Neural progenitor cell (in vitro differentiated cells): ENCODE measurements around the gene SRR. TPM values are rescaled to one million over a fixed set of nuclear protein-coding genes. Genes with fewer than 3 reads are reported as not detected.

Experiments
- DNase-seq: peaks from one replicate; pipeline ENCODE4 v3.0.0-alpha.2; 2016; ENCODE audit warnings: low spot score
- H2AFZ ChIP-seq: fragments of 200-600 bp; sonication (generic); replicated peaks from 2 replicates; pipeline ENCODE4 v1.6.1; 2016; ENCODE audit warnings: antibody characterized with exemption
- H3F3A ChIP-seq: fragments of 200-600 bp; sonication (generic); 2 replicates; pipeline ENCODE4 v1.6.1; 2016; ENCODE audit warnings: antibody characterized with exemption, low read depth
- H3K27ac ChIP-seq: fragments of 200-600 bp; sonication (generic); 2 replicates; pipeline ENCODE4 v1.5.1; 2016; ENCODE audit warnings: mild to moderate bottlenecking
- H3K27me3 ChIP-seq: fragments of 200-600 bp; sonication (generic); 2 replicates; pipeline ENCODE4 v1.6.1; 2016; ENCODE audit warnings: mild to moderate bottlenecking, moderate library complexity
- H3K36me3 ChIP-seq: fragments of 200-600 bp; sonication (generic); 2 replicates; pipeline ENCODE4 v1.5.1; 2016
- H3K4me1 ChIP-seq: fragments of 200-600 bp; sonication (generic); 2 replicates; pipeline ENCODE4 v1.6.1; 2016; ENCODE audit warnings: mixed run types
- H3K4me2 ChIP-seq: fragments of 200-600 bp; sonication (generic); 2 replicates; pipeline ENCODE4 v1.6.1; 2016
- H3K4me3 ChIP-seq: fragments of 200-600 bp; sonication (generic); 2 replicates; pipeline ENCODE4 v1.5.1; 2016
- H3K79me2 ChIP-seq: fragments of 200-600 bp; sonication (generic); 2 replicates; pipeline ENCODE4 v1.6.1; 2016; ENCODE audit warnings: low read depth
- H3K9ac ChIP-seq: fragments of 200-600 bp; sonication (generic); 2 replicates; pipeline ENCODE4 v1.6.1; 2016
- H3K9me3 ChIP-seq: fragments of 200-600 bp; sonication (generic); 2 replicates; pipeline ENCODE4 v1.5.1; 2016; ENCODE audit warnings: low read depth
- H4K20me1 ChIP-seq: fragments of 200-600 bp; sonication (generic); 2 replicates; pipeline ENCODE4 v1.6.1; 2016; ENCODE audit warnings: low read depth
- H3K27ac Mint-ChIP-seq: 3 replicates; pipeline ENCODE4 v1.8.0; 2021; ENCODE audit warnings: mixed read lengths
- H3K27me3 Mint-ChIP-seq: 2 replicates; pipeline ENCODE4 v1.8.0; 2022; ENCODE audit warnings: low read depth, mild to moderate bottlenecking, inconsistent platforms, moderate library complexity, mixed read lengths; ENCODE audit not compliant: insufficient read depth
- H3K36me3 Mint-ChIP-seq: 3 replicates; pipeline ENCODE4 v1.8.0; 2021; ENCODE audit warnings: mixed read lengths
- H3K4me1 Mint-ChIP-seq: 3 replicates; pipeline ENCODE4 v1.8.0; 2021; ENCODE audit warnings: mixed read lengths
- H3K4me3 Mint-ChIP-seq: 3 replicates; pipeline ENCODE4 v1.8.0; 2021; ENCODE audit warnings: mild to moderate bottlenecking, moderate library complexity, mixed read lengths
- H3K9me3 Mint-ChIP-seq: 3 replicates; pipeline ENCODE4 v1.8.0; 2020; ENCODE audit warnings: mixed read lengths
- CTCF ChIP-seq: fragments of 200-600 bp; sonication (generic); IDR thresholded peaks from 2 replicates; pipeline ENCODE4 v1.5.1; 2017; ENCODE audit warnings: antibody characterized with exemption, mild to moderate bottlenecking
- EZH2 ChIP-seq: fragments of 200-600 bp; sonication (generic); IDR thresholded peaks from 2 replicates; pipeline ENCODE4 v1.6.1; 2017; ENCODE audit warnings: antibody characterized with exemption, mild to moderate bottlenecking, moderate library complexity
- EZH2phosphoT487 ChIP-seq: fragments of 200-600 bp; sonication (generic); IDR thresholded peaks from 2 replicates; pipeline ENCODE4 v1.6.1; 2017; ENCODE audit warnings: antibody characterized with exemption
- total RNA-seq: library from RNA; depleted of rRNA; stranded (reverse); fragments of >200 nt; gene quantifications from 2 replicates; pipeline ENCODE4 v1.2.3, GENCODE V29; 2015; ENCODE audit warnings: low replicate concordance

Gene SRR
- total RNA-seq, 1 donor from 2014 or later: 40.9 TPM

GRCh38 chr17:2357931-2358434, 54.2 kb downstream of the SRR start:
- TF ChIP-seq EZH2phosphoT487: no peak
- TF ChIP-seq CTCF: no peak
- no peak for TF ChIP-seq EZH2
- Mint-ChIP-seq H3K27me3 (no peaks in the 10 kb centered on the region), H3K9me3 (no peaks in the 10 kb centered on the region), H3K4me3 (no peak overlapping the region), H3K36me3 (peaks cover 5% of the 10 kb centered on the region), H3K4me1 (peaks cover 14% of the 10 kb centered on the region), H3K27ac (no peak overlapping the region)
- Histone ChIP-seq H3K4me1 (no peaks in the 10 kb centered on the region), H3K4me2 (no peak overlapping the region), H2AFZ (no peak overlapping the region), H3K27ac (no peak overlapping the region), H4K20me1 (no peaks in the 10 kb centered on the region), H3K9me3 (no peaks in the 10 kb centered on the region), H3K36me3 (no peaks in the 10 kb centered on the region), H3K79me2 (no peaks in the 10 kb centered on the region), H3K9ac (no peak overlapping the region), H3K4me3 (no peak overlapping the region), H3K27me3 (no peaks in the 10 kb centered on the region), H3F3A (peaks cover 7% of the 10 kb centered on the region)
- DNase-seq: no peak

- Histone ChIP-seq H3K9ac (no peak overlapping the region), H3K27ac (no peak overlapping the region), H4K20me1 (no peaks in the 10 kb centered on the region), H3K9me3 (no peaks in the 10 kb centered on the region), H3K27me3 (no peaks in the 10 kb centered on the region), H3K4me2 (no peak overlapping the region), H3K36me3 (no peaks in the 10 kb centered on the region), H3K4me1 (no peaks in the 10 kb centered on the region), H2AFZ (no peak overlapping the region), H3K4me3 (no peak overlapping the region), H3F3A (no peaks in the 10 kb centered on the region), H3K79me2 (no peaks in the 10 kb centered on the region)
- TF ChIP-seq EZH2 (no peak), CTCF (no peak), EZH2phosphoT487 (no peak)
- Mint-ChIP-seq H3K27me3 (no peaks in the 10 kb centered on the region), H3K4me3 (peak overlapping the region; percentile 9), H3K4me1 (peaks cover 12% of the 10 kb centered on the region), H3K9me3 (no peaks in the 10 kb centered on the region), H3K36me3 (peaks cover 6% of the 10 kb centered on the region), H3K27ac (no peak overlapping the region)
- DNase-seq: no peak
Measured at GRCh38 chr17:2361010-2361760, 57.4 kb downstream of the SRR start.

- no peak overlapping the region for H3K9ac ChIP-seq
- no peak for TF ChIP-seq CTCF
- TF ChIP-seq EZH2phosphoT487: no peak
- no peak for TF ChIP-seq EZH2
- Mint-ChIP-seq H3K4me3 (no peak overlapping the region), H3K4me1 (peaks cover 14% of the 10 kb centered on the region), H3K27me3 (peaks cover under 1% of the 10 kb centered on the region), H3K9me3 (no peaks in the 10 kb centered on the region), H3K36me3 (peaks cover 6% of the 10 kb centered on the region), H3K27ac (no peak overlapping the region)
- no peaks in the 10 kb centered on the region for H4K20me1 ChIP-seq
- H3K9me3 ChIP-seq: no peaks in the 10 kb centered on the region
- H3K36me3 ChIP-seq: no peaks in the 10 kb centered on the region
- H2AFZ ChIP-seq: no peak overlapping the region
- no peak overlapping the region for H3K27ac ChIP-seq
- no peaks in the 10 kb centered on the region for H3K27me3 ChIP-seq
- no peak for DNase-seq
- H3K4me3 ChIP-seq: no peak overlapping the region
- H3K4me2 ChIP-seq: no peak overlapping the region
- peaks cover 4% of the 10 kb centered on the region for H3F3A ChIP-seq
- H3K4me1 ChIP-seq: no peaks in the 10 kb centered on the region
- H3K79me2 ChIP-seq: no peaks in the 10 kb centered on the region
Measured at GRCh38 chr17:2362016-2362415, 58.3 kb downstream of the SRR start.
